HG03095 (cell line): ENCODE measurements around the gene FMO2.

Experiments used
- ATAC-seq: cut with Tn5 transposase; IDR thresholded peaks from one replicate; pipeline ENCODE4 v1.9.1; 2021; ENCODE audit warnings: moderate library complexity; ENCODE audit not compliant: unreplicated experiment

Gene FMO2, protein sequence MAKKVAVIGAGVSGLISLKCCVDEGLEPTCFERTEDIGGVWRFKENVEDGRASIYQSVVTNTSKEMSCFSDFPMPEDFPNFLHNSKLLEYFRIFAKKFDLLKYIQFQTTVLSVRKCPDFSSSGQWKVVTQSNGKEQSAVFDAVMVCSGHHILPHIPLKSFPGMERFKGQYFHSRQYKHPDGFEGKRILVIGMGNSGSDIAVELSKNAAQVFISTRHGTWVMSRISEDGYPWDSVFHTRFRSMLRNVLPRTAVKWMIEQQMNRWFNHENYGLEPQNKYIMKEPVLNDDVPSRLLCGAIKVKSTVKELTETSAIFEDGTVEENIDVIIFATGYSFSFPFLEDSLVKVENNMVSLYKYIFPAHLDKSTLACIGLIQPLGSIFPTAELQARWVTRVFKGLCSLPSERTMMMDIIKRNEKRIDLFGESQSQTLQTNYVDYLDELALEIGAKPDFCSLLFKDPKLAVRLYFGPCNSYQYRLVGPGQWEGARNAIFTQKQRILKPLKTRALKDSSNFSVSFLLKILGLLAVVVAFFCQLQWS

GRCh38 chr1:171185091-171185490 is at the start of gene FMO2:
FMO2 (plus strand) TSS chr1:171185300; CDS start chr1:171185714, 414 bp downstream.
- no peak for ATAC-seq

- ATAC-seq = no peak
Observed at GRCh38 chr1:171137580-171137979, 47.5 kb upstream of the FMO2 start.

DNA sequence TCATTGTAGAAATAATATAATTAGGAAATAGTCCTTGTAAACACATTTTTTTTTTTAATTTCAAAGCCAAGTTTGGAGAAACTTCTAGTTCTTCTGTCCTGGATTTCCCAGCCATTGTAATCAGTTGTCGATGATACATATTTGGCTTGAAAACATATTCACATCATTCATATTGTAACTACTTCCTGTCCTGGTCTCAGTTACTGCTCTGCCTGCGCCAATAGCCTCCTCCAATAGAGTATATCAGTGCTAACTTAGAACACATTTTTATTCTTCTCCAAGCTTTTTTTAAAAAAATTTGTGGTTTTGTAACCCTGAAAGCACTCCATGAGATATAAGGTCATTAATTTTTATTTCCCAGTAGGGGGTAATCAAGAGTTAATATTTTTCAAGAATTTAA is 46.1 kb upstream of the FMO2 start:
- no peak for ATAC-seq

DNA sequence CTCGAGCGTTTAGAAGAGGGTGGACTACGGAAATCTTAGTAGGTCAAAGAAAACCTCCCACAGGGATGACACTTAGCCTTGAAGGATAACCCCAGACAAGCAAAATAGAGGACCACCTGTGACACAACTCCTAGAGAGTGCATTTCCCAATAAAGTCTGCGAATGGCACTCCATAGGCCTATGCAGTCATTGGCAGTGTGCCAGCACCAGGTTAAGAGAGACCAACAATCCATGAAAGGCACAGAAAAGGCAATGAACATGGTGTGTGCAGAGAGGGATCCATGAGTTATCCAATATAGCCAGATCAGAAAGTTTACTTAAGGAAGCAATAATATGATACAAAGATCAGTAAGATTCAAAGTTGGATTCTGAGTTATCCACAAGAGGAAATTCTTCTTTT is 45.2 kb upstream of the FMO2 start:
- ATAC-seq = no peak

- no peak for ATAC-seq
Observed at GRCh38 chr1:171140401-171140800, 44.7 kb upstream of the FMO2 start.

DNA sequence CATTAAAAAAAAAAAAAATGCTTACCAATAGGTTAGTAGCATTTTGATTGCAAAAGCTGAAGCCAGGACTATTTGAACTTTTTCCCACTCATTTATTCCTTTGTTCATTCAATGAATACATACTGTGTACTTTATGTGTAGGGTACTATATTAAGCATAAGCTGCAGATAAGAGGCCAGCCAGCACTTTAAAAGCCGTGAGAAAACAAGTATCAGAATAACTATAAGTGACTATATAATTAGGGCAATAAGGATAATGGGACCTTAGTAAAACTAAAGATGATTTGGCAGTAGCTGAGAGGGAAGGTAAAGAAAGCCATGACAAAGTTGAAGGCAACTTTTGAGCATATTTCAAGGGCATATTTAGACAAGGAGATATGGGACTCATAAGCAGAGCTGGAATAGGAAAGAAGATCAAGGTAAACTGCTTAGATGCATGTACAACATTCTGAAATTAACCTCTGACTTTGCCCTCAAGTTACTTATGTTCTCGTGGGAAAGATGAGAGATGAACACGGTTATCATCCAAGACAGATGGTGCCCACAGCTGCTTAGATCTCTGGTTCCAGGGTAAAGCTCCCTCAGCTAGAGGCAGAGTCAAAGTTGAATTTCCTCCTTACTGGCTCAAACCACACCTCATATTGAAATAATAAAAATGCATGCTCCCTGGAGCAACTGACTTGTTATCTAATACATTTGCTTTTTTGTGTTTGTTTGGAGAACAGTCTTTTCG is 44.0 kb upstream of the FMO2 start:
- no peak for ATAC-seq

GRCh38 chr1:171141688-171142415 is 43.2 kb upstream of the FMO2 start:
- ATAC-seq = no peak

DNA sequence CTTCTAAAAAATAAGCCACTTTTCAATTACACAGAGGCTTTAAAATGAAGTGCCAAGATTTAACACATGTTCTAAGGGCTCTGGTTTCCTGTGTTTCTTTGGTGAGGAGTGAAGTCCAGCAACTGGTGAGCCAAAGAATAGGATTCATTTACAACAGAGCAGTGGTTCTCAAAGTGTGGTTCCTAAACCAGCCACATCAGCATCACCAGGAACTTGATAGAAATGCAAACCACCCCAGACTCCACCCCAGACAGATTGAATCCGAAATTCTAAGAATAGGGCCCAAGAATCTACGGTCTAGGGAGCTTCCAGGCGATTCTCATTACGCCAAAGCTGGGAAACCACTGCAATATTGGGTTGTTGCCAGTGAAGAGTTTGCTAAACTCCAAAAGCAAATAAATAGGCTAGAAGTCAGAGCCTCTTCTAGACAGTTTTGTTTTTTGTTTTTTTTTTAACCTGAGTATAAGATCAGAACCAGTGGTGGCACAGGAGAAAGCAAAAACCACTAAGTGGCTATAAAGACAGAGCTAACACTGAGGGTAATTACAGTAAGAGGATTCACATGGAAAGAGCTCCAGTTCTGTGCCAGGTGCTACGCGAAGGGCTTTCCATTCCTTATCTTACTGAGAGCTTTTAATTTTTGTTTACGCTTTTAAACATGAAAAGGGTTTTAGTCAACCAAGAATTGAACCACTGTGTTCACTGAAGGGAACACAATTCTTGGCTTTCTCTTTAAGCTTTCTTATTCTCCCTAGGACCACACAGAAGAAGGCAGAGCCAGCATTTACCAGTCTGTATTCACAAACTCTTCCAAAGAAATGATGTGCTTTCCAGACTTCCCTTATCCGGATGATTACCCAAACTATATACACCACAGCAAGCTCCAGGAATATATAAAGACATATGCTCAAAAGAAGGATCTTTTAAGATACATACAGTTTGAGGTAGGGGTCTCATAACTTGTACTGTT is 42.4 kb upstream of the FMO2 start:
- no peak for ATAC-seq

DNA sequence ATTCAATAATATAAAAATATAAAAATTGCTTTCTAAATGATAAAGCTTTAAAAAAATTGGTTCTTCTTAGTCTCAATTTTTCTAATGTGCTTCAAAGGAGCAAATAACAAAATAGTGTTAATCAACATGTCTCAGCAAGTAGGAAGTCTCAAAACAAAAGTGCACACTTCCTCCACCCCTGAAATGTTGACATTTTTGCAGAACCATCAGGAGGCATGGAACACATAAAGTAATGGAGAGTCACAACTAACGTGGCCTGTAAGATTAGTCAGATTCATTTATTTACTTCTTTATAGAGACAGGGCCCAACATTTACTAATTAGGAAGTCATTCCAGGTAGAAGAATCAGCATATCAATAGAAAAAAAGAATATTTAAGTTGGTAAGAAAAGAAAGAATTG is 34.9 kb upstream of the FMO2 start:
- ATAC-seq = no peak

DNA sequence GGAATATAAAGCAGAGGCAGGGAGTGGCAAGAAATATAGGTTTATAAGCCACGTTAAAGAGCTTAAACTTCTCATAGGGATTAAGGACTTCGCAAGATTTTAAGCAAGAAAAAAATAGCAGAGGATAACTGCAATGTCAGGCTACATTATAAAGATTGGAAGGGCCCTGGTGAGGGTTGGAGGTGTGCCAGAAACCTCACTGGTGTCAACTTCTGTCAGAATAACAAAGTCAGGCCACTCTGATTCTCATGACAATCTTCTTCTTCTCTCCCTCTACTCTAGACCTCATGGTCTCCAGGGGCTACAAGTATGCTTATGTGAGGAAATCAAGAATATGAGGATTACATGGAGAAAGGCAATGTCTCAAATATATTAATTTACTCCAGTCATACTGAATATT is 32.6 kb upstream of the FMO2 start:
- ATAC-seq = no peak

DNA sequence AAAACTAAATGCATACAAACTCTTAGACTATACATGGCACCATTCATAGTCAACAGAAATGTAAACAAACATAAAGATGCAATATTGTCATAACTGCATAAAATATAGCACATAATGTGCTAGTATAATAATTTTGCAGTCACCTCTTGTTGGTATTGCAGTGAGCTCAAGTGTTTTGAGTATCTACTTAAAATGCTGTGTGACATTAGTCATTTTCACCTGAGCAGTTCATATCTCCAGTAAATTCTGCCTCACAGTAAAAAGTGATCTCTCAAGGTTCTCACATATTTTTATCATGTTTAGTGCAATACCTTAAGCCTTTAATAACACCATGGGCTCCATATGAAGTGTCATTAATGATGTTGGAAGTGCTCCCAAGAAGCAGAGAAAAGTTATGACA is 29.6 kb upstream of the FMO2 start:
- no peak for ATAC-seq

DNA sequence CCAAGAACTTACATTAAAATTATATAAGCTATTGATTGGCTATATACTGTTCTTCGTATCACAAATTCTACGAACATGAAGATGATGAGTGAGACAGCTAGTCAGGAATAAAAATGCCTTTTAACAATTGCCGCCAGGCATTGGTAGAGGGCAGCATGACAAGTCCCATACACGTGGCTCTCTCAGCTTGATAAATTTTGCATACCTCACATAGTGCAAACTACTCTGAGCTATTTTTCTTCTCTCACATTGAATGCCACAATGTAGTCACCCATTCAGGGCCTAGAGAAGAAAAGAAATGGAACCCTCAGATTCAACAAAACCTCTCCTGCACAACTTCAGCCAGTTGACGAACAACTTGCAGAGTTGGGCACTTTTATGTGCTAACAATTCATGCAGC is 27.0 kb upstream of the FMO2 start:
- ATAC-seq = no peak

GRCh38 chr1:171158551-171158950 is 26.5 kb upstream of the FMO2 start:
- no peak for ATAC-seq

GRCh38 chr1:171159148-171159547 is 26.0 kb upstream of the FMO2 start:
- ATAC-seq = no peak

DNA sequence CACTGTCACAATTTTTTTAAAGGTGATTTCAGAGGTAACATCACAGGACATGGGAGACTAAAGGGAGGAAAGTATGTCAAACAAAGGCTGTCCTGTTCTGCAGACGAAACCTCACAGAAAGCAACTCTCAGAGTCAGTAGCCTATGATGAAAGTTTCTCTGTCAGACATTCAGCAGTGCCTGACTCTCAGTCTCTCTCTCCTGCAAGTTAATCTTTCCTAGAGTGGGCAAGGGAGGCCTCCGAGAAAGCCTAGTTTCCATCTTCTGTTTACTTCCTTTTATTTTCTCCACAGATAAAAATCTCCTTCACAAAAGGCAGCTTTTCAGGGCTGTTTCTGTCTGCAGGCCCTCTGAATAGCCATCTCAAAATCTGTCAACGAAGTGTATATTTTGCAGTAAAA is 24.9 kb upstream of the FMO2 start:
- ATAC-seq = no peak

- no peak for ATAC-seq
Observed at GRCh38 chr1:171160639-171161354, 24.3 kb upstream of the FMO2 start.

DNA sequence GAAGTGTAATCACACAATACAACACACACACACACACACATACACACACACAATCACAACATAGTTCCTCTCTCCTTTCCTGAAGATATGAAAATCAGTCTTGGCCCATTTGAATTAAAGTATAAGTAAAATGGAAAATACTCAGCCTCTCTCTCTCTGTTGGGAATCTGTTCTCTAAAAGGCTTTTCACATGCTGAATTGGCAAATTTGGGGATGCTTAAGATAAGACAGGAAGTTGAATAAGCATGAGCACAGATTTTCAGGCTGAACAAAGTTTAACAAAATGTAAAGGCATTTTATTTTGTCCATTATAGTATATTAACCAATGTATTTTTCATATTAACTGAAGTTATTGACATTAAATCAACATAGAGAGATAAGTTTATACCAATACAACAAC is 23.7 kb upstream of the FMO2 start:
- ATAC-seq = no peak

GRCh38 chr1:171166361-171166760 is 18.7 kb upstream of the FMO2 start:
- no peak for ATAC-seq

GRCh38 chr1:171167785-171168184 is 17.3 kb upstream of the FMO2 start:
- no peak for ATAC-seq

GRCh38 chr1:171172471-171172870 is 12.6 kb upstream of the FMO2 start:
- no peak for ATAC-seq
